GM23338 (cell line): ENCODE data around the gene SPDL1. TPM values are rescaled to one million over a fixed set of nuclear protein-coding genes. Genes with fewer than 3 reads are reported as not detected.

Experiments
- ATAC-seq: fragments of 200-7000 bp; cut with Tn5 transposase; 3 replicates; pipeline ENCODE4 v1.9.1; 2020
- DNase-seq: peaks from one replicate; pipeline ENCODE4 v3.0.0-alpha.2; 2015; ENCODE audit warnings: low spot score
- H2AFZ ChIP-seq: fragments of 200-600 bp; sonication (generic); 2 replicates; pipeline ENCODE4 v1.8.0; 2016; ENCODE audit warnings: antibody characterized with exemption, mild to moderate bottlenecking, moderate library complexity
- H3F3A ChIP-seq: fragments of 200-600 bp; sonication (generic); replicated peaks from 2 replicates; pipeline ENCODE4 v1.8.0; 2017; ENCODE audit warnings: antibody characterized with exemption, mixed run types, low read depth
- H3K27ac ChIP-seq: fragments of 200-600 bp; sonication (generic); 2 replicates; pipeline ENCODE4 v1.6.1; 2016; ENCODE audit warnings: low read depth
- H3K27me3 ChIP-seq: fragments of 200-600 bp; sonication (generic); 2 replicates; pipeline ENCODE4 v1.8.0; 2016; ENCODE audit warnings: mild to moderate bottlenecking, mixed run types, moderate library complexity; ENCODE audit not compliant: insufficient read depth
- H3K36me3 ChIP-seq: fragments of 200-600 bp; sonication (generic); 2 replicates; pipeline ENCODE4 v1.8.0; 2016; ENCODE audit warnings: mild to moderate bottlenecking; ENCODE audit not compliant: insufficient read depth
- H3K4me1 ChIP-seq: fragments of 200-600 bp; sonication (generic); 2 replicates; pipeline ENCODE4 v1.8.0; 2016; ENCODE audit warnings: mild to moderate bottlenecking, moderate library complexity; ENCODE audit not compliant: insufficient read depth
- H3K4me2 ChIP-seq: fragments of 200-600 bp; sonication (generic); 2 replicates; pipeline ENCODE4 v1.7.1; 2017; ENCODE audit warnings: mixed run types
- H3K4me3 ChIP-seq: fragments of 200-600 bp; sonication (generic); 2 replicates; pipeline ENCODE4 v1.6.1; 2016; ENCODE audit warnings: mixed run types
- H3K79me2 ChIP-seq: fragments of 200-600 bp; sonication (generic); replicated peaks from 2 replicates; pipeline ENCODE4 v1.8.0; 2017; ENCODE audit warnings: mild to moderate bottlenecking; ENCODE audit not compliant: insufficient read depth
- H3K9me2 ChIP-seq: fragments of 200-600 bp; sonication (generic); 2 replicates; pipeline ENCODE4 v1.8.0; 2017; ENCODE audit not compliant: insufficient read depth
- H4K20me1 ChIP-seq: fragments of 200-600 bp; sonication (generic); replicated peaks from 2 replicates; pipeline ENCODE4 v1.8.0; 2017; ENCODE audit warnings: mild to moderate bottlenecking; ENCODE audit not compliant: insufficient read depth
- H3K27ac Mint-ChIP-seq: 2 replicates; pipeline ENCODE4 v1.8.0; 2020; ENCODE audit warnings: inconsistent platforms, mild to moderate bottlenecking, moderate library complexity, mixed read lengths
- H3K27me3 Mint-ChIP-seq: 3 replicates; pipeline ENCODE4 v1.8.0; 2022; ENCODE audit warnings: low read depth, mild to moderate bottlenecking, moderate library complexity, mixed read lengths, inconsistent platforms; ENCODE audit not compliant: insufficient read depth, poor library complexity
- H3K36me3 Mint-ChIP-seq: 3 replicates; pipeline ENCODE4 v1.8.0; 2021; ENCODE audit warnings: low read depth, mild to moderate bottlenecking, inconsistent platforms, moderate library complexity, mixed read lengths
- H3K4me1 Mint-ChIP-seq: 3 replicates; pipeline ENCODE4 v1.8.0; 2020; ENCODE audit warnings: mild to moderate bottlenecking, inconsistent platforms, mixed read lengths
- H3K4me3 Mint-ChIP-seq: 3 replicates; pipeline ENCODE4 v1.8.0; 2021; ENCODE audit warnings: moderate library complexity, mild to moderate bottlenecking, inconsistent platforms, mixed read lengths
- H3K9me3 Mint-ChIP-seq: 3 replicates; pipeline ENCODE4 v1.8.0; 2020; ENCODE audit warnings: moderate library complexity, mild to moderate bottlenecking, inconsistent platforms, mixed read lengths
- CREB1 ChIP-seq: fragments of 250-450 bp; sonication (Bioruptor Pico); IDR thresholded peaks from 2 replicates; pipeline ENCODE4 v1.5.0; 2020; ENCODE audit warnings: low read depth, mild to moderate bottlenecking, moderate library complexity
- CTCF ChIP-seq, 2 experiments: fragments of 200-600 bp in 1 of 2; sonication (generic) in 1 of 2; conservative IDR thresholded peaks; 2 replicates each; pipeline versions ENCODE4 v1.5.1 to v1.6.1; 2016 to 2017; ENCODE audit warnings: antibody characterized with exemption in 2 of 2, low read depth in 2 of 2, mild to moderate bottlenecking in 2 of 2, moderate library complexity in 1 of 2
- EZH2 ChIP-seq: fragments of 200-600 bp; sonication (generic); IDR thresholded peaks from one replicate; pipeline ENCODE4 v1.8.0; 2017; ENCODE audit warnings: antibody characterized with exemption, mild to moderate bottlenecking, low read depth; ENCODE audit not compliant: unreplicated experiment
- EZH2phosphoT487 ChIP-seq: fragments of 200-600 bp; sonication (generic); IDR thresholded peaks from one replicate; pipeline ENCODE4 v1.8.1; 2018; ENCODE audit warnings: antibody characterized with exemption; ENCODE audit not compliant: unreplicated experiment
- JUNB ChIP-seq: IDR thresholded peaks from one replicate; pipeline ENCODE4 v1.6.1; 2016; ENCODE audit warnings: antibody characterized with exemption; ENCODE audit not compliant: unreplicated experiment
- NANOG ChIP-seq: IDR thresholded peaks from 2 replicates; pipeline ENCODE4 v1.6.1; 2016; ENCODE audit warnings: antibody characterized with exemption, borderline replicate concordance
- POLR2AphosphoS5 ChIP-seq: IDR thresholded peaks from 2 replicates; pipeline ENCODE4 v1.6.1; 2016; ENCODE audit warnings: antibody characterized with exemption, low read depth
- STAT1 ChIP-seq: IDR thresholded peaks from one replicate; pipeline ENCODE4 v1.6.1; 2016; ENCODE audit warnings: antibody characterized with exemption; ENCODE audit not compliant: unreplicated experiment
- ZNF114 ChIP-seq: fragments of 250-450 bp; sonication (Bioruptor Pico); IDR thresholded peaks from 2 replicates; pipeline ENCODE4 v1.5.0; 2020; ENCODE audit warnings: mild to moderate bottlenecking, moderate library complexity
- ZNF331 ChIP-seq: fragments of 250-450 bp; sonication (Bioruptor Pico); IDR thresholded peaks from 2 replicates; pipeline ENCODE4 v1.5.0; 2020; ENCODE audit warnings: low read depth, mild to moderate bottlenecking, moderate library complexity
- ZNF462 ChIP-seq: fragments of 250-450 bp; sonication (Bioruptor Pico); IDR thresholded peaks from 2 replicates; pipeline ENCODE4 v1.5.0; 2020; ENCODE audit warnings: mild to moderate bottlenecking, moderate library complexity
- polyA plus RNA-seq: library from polyadenylated mRNA; unstranded; fragments of >200 nt; fragmentation: Nextera tagmentation; extraction: Ambion mirVana; gene quantifications from 2 replicates; pipeline ENCODE4 v1.2.1, GENCODE V29; 2016
- total RNA-seq: library from RNA; depleted of rRNA; stranded (reverse); fragments of >200 nt; shearing (Covaris generic); gene quantifications from 2 replicates; pipeline ENCODE4 v1.2.3, GENCODE V29; 2014
- TF ChIP-seq, protein P1 (sequence below): IDR thresholded peaks from 2 replicates; pipeline ENCODE4 v1.6.1; 2016; ENCODE audit warnings: antibody characterized with exemption
- TF ChIP-seq, protein P2 (sequence below): IDR thresholded peaks from one replicate; pipeline ENCODE4 v1.6.1; 2018; ENCODE audit warnings: antibody characterized with exemption; ENCODE audit not compliant: unreplicated experiment

SPDL1 gene
- total and polyA plus RNA-seq, 2 experiments from 2014 or later, result 76.9 to 79.6 TPM

DNA sequence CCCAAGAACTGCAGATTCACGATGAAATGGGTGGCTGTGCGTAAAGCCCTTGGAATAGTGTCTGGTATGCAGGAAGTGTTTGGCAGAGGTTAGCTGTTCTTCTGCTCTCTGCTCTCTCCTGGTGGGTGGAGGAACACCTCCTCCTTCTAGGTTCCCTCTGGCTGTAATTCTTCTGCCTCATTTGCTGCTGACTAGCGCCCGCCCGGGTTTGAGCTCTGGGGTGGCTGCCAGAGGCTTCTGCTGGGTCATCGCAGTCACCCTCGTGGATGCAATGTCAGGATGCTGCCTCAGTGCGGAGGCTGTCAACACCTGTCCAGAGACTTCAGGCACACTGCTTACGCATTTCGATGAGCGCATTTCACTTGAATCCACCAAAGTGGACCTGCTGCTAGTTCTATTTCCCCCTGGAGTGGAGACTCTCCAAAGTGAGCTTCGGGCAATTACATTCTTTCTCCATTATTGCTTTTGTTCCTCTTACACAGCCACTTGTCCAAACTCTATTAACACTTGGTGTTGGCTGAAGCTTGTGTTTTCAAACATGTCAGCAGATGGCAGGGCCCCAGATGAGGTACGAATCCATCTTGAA, 65.2 kb downstream of the SPDL1 start:
- no peaks in the 10 kb centered on the region for H3K9me3 Mint-ChIP-seq
- Histone ChIP-seq H3K27me3 (no peaks in the 10 kb centered on the region), H3K4me3 (no peak overlapping the region), H3K36me3 (no peaks in the 10 kb centered on the region), H4K20me1 (no peaks in the 10 kb centered on the region), H3K9me2 (peaks cover 6% of the 10 kb centered on the region; the same call in 1 of the 2 replicates), H3K79me2 (no peaks in the 10 kb centered on the region), H3K4me2 (no peak overlapping the region), H3K4me1 (peaks cover 9% of the 10 kb centered on the region; the same call in 1 of the 2 replicates), H3K27ac (no peak overlapping the region), H2AFZ (no peak overlapping the region), H3F3A (no peaks in the 10 kb centered on the region)
- H3K27ac Mint-ChIP-seq, result no peak overlapping the region
- DNase-seq (no peak), ATAC-seq (no peak)
- peaks cover 12% of the 10 kb centered on the region for H3K4me1 Mint-ChIP-seq
- H3K4me3 Mint-ChIP-seq, result no peak overlapping the region
- no peaks in the 10 kb centered on the region for H3K27me3 Mint-ChIP-seq
- no peaks in the 10 kb centered on the region for H3K36me3 Mint-ChIP-seq
- no peak for TF ChIP-seq CTCF (conservative IDR thresholded peaks at IDR 0.05; ENCODE audit: low read depth in 2 of 2)
- no peak for TF ChIP-seq CREB1 (CRISPR knock-in tag)
- no peak for TF ChIP-seq POLR2AphosphoS5
- TF ChIP-seq JUNB, result no peak
- TF ChIP-seq NANOG, result no peak
- no peak for TF ChIP-seq EZH2phosphoT487
- TF ChIP-seq ZNF114 (CRISPR knock-in tag), result no peak
- no peak for TF ChIP-seq EZH2
- TF ChIP-seq, protein P1, sequence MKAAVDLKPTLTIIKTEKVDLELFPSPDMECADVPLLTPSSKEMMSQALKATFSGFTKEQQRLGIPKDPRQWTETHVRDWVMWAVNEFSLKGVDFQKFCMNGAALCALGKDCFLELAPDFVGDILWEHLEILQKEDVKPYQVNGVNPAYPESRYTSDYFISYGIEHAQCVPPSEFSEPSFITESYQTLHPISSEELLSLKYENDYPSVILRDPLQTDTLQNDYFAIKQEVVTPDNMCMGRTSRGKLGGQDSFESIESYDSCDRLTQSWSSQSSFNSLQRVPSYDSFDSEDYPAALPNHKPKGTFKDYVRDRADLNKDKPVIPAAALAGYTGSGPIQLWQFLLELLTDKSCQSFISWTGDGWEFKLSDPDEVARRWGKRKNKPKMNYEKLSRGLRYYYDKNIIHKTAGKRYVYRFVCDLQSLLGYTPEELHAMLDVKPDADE, result no peak
- TF ChIP-seq ZNF462, result no peak
- TF ChIP-seq ZNF331 (CRISPR knock-in tag), result no peak
- TF ChIP-seq, protein P2, sequence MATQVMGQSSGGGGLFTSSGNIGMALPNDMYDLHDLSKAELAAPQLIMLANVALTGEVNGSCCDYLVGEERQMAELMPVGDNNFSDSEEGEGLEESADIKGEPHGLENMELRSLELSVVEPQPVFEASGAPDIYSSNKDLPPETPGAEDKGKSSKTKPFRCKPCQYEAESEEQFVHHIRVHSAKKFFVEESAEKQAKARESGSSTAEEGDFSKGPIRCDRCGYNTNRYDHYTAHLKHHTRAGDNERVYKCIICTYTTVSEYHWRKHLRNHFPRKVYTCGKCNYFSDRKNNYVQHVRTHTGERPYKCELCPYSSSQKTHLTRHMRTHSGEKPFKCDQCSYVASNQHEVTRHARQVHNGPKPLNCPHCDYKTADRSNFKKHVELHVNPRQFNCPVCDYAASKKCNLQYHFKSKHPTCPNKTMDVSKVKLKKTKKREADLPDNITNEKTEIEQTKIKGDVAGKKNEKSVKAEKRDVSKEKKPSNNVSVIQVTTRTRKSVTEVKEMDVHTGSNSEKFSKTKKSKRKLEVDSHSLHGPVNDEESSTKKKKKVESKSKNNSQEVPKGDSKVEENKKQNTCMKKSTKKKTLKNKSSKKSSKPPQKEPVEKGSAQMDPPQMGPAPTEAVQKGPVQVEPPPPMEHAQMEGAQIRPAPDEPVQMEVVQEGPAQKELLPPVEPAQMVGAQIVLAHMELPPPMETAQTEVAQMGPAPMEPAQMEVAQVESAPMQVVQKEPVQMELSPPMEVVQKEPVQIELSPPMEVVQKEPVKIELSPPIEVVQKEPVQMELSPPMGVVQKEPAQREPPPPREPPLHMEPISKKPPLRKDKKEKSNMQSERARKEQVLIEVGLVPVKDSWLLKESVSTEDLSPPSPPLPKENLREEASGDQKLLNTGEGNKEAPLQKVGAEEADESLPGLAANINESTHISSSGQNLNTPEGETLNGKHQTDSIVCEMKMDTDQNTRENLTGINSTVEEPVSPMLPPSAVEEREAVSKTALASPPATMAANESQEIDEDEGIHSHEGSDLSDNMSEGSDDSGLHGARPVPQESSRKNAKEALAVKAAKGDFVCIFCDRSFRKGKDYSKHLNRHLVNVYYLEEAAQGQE, result no peak
- TF ChIP-seq STAT1, result no peak
